Neural cell (in vitro differentiated cells): Measurements from ENCODE around the gene ADK. TPM values are rescaled to one million over a fixed set of nuclear protein-coding genes. Genes with fewer than 3 reads are reported as not detected.

ENCODE experiments used
- H2AFZ ChIP-seq: fragments of 200-600, 300-800 bp; sonication (generic), shearing (Covaris generic); 2 replicates; pipeline ENCODE4 v1.6.0; 2014; ENCODE audit warnings: low read depth, mild to moderate bottlenecking, antibody characterized with exemption, low read length, moderate library complexity
- H3F3A ChIP-seq: fragments of 200-600 bp; shearing (Covaris generic); 2 replicates; pipeline ENCODE4 v1.6.1; 2016; ENCODE audit warnings: mild to moderate bottlenecking, moderate library complexity, mixed read lengths, antibody characterized with exemption, low read length; ENCODE audit not compliant: insufficient read depth, poor library complexity, severe bottlenecking
- H3K27ac ChIP-seq: fragments of 200-600, 300-800 bp; sonication (generic), shearing (Covaris generic); 2 replicates; pipeline ENCODE4 v1.5.1; 2014; ENCODE audit warnings: mild to moderate bottlenecking, low read length, moderate library complexity
- H3K27me3 ChIP-seq: fragments of 300-800, 200-600 bp; sonication (generic), shearing (Covaris generic); 2 replicates; pipeline ENCODE4 v1.6.0; 2014; ENCODE audit warnings: mild to moderate bottlenecking, low read depth, low read length, moderate library complexity; ENCODE audit not compliant: insufficient read depth
- H3K36me3 ChIP-seq: fragments of 300-800, 200-600 bp; sonication (generic), shearing (Covaris generic); 2 replicates; pipeline ENCODE4 v1.5.1; 2014; ENCODE audit warnings: mild to moderate bottlenecking, antibody characterized with exemption, low read length, moderate library complexity; ENCODE audit not compliant: insufficient read depth
- H3K4me2 ChIP-seq: fragments of 300-800, 200-600 bp; sonication (generic), shearing (Covaris generic); 2 replicates; pipeline ENCODE4 v1.6.0; 2014; ENCODE audit warnings: mild to moderate bottlenecking, low read length
- H3K4me3 ChIP-seq: fragments of 300-800, 200-600 bp; sonication (generic), shearing (Covaris generic); 2 replicates; pipeline ENCODE4 v1.5.1; 2014; ENCODE audit warnings: mild to moderate bottlenecking, low read length, moderate library complexity
- H3K79me2 ChIP-seq: fragments of 200-600 bp; shearing (Covaris generic); replicated peaks from 2 replicates; pipeline ENCODE4 v1.6.0; 2014; ENCODE audit warnings: mild to moderate bottlenecking, low read length, moderate library complexity; ENCODE audit not compliant: insufficient read depth
- H3K9ac ChIP-seq: fragments of 300-800, 200-600 bp; sonication (generic), shearing (Covaris generic); 2 replicates; pipeline ENCODE4 v1.6.1; 2016; ENCODE audit warnings: mild to moderate bottlenecking, low read length, mixed read lengths
- H3K9me2 ChIP-seq: fragments of 200-600 bp; shearing (Covaris generic); 2 replicates; pipeline ENCODE4 v1.6.1; 2016; ENCODE audit warnings: mild to moderate bottlenecking, low read length, mixed read lengths; ENCODE audit not compliant: insufficient read depth
- H3K9me3 ChIP-seq: fragments of 200-600, 300-800 bp; sonication (generic), shearing (Covaris generic); 2 replicates; pipeline ENCODE4 v1.6.1; 2016; ENCODE audit warnings: mild to moderate bottlenecking, mixed run types, low read length, moderate library complexity, mixed read lengths
- H4K20me1 ChIP-seq: fragments of 200-600 bp; shearing (Covaris generic); 2 replicates; pipeline ENCODE4 v1.6.1; 2016; ENCODE audit warnings: mild to moderate bottlenecking, mixed run types; ENCODE audit not compliant: insufficient read depth
- EP300 ChIP-seq: fragments of 450-650 bp; conservative IDR thresholded peaks from 2 replicates; pipeline ENCODE4 v1.6.1; 2014; ENCODE audit warnings: antibody characterized with exemption, mild to moderate bottlenecking, moderate library complexity; ENCODE audit not compliant: poor library complexity, severe bottlenecking
- EZH2 ChIP-seq: fragments of 200-600, 300-800 bp; shearing (Covaris generic), sonication (generic); IDR thresholded peaks from 2 replicates; pipeline ENCODE4 v1.6.1; 2014; ENCODE audit warnings: antibody characterized with exemption, low read length, borderline replicate concordance, mild to moderate bottlenecking; ENCODE audit not compliant: insufficient read depth, poor library complexity, severe bottlenecking
- MXI1 ChIP-seq: fragments of 450-650 bp; conservative IDR thresholded peaks from 2 replicates; pipeline ENCODE4 v1.6.1; 2014; ENCODE audit warnings: antibody characterized with exemption, mild to moderate bottlenecking; ENCODE audit not compliant: poor library complexity, severe bottlenecking
- POLR2AphosphoS5 ChIP-seq: IDR thresholded peaks from 2 replicates; pipeline ENCODE4 v1.6.1; 2012
- RAD21 ChIP-seq: fragments of 450-650 bp; conservative IDR thresholded peaks from 2 replicates; pipeline ENCODE4 v1.6.1; 2014; ENCODE audit warnings: antibody characterized with exemption, mild to moderate bottlenecking, moderate library complexity
- SMC3 ChIP-seq: fragments of 450-650 bp; conservative IDR thresholded peaks from 2 replicates; pipeline ENCODE4 v1.6.1; 2014; ENCODE audit warnings: antibody characterized with exemption, mild to moderate bottlenecking, moderate library complexity; ENCODE audit not compliant: poor library complexity
- TAF1 ChIP-seq: IDR thresholded peaks from 2 replicates; pipeline ENCODE4 v1.6.1; 2012; ENCODE audit warnings: low read depth
- polyA plus RNA-seq: library from polyadenylated mRNA; depleted of rRNA; stranded (reverse); fragments of >200 nt; gene quantifications from 2 replicates; pipeline ENCODE4 v1.2.3, GENCODE V29; 2014
- TF ChIP-seq, protein P1 (sequence below): IDR thresholded peaks from 2 replicates; pipeline ENCODE4 v1.6.1; 2012; ENCODE audit warnings: borderline replicate concordance
- TF ChIP-seq, protein P2 (sequence below): fragments of 450-650 bp; IDR thresholded peaks from 2 replicates; pipeline ENCODE4 v1.5.1; 2014; ENCODE audit warnings: antibody characterized with exemption, mild to moderate bottlenecking, moderate library complexity; ENCODE audit not compliant: poor library complexity, severe bottlenecking

ADK gene
- polyA plus RNA-seq, 1 donor from 2014 or later = 19.5 TPM

DNA sequence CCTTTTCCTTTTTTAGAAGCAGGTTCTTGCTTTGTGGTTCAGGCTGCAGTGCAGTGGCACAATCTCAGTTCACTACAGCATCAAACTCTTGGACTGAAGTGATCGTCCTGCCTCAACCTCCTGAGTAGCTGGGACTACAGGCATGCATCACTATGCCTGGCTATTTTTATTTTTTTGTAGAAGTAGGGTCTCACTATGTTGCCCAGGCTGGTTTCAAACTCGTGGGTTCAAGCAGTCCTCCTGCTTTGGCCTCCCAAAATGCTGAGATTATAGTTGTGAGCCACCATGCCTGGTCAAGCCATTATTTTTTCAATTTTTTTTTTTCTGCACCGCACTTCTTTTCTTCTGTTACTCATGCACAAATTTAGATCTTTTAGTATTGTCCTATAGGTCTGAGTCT, 154.7 kb downstream of the ADK start:
- Histone ChIP-seq H3K4me2 (no peak overlapping the region), H3K27me3 (no peaks in the 10 kb centered on the region), H3F3A (no peaks in the 10 kb centered on the region), H3K27ac (no peak overlapping the region), H2AFZ (no peak overlapping the region), H3K9ac (no peak overlapping the region), H3K36me3 (no peaks in the 10 kb centered on the region), H3K9me2 (no peaks in the 10 kb centered on the region), H3K4me3 (no peak overlapping the region), H3K79me2 (no peaks in the 10 kb centered on the region), H4K20me1 (no peaks in the 10 kb centered on the region), H3K9me3 (no peaks in the 10 kb centered on the region)
- TF ChIP-seq RAD21 (no peak), MXI1 (no peak), EP300 (no peak), SMC3 (no peak), POLR2AphosphoS5 (no peak), TAF1 (no peak), EZH2 (no peak)
- TF ChIP-seq, protein P1, sequence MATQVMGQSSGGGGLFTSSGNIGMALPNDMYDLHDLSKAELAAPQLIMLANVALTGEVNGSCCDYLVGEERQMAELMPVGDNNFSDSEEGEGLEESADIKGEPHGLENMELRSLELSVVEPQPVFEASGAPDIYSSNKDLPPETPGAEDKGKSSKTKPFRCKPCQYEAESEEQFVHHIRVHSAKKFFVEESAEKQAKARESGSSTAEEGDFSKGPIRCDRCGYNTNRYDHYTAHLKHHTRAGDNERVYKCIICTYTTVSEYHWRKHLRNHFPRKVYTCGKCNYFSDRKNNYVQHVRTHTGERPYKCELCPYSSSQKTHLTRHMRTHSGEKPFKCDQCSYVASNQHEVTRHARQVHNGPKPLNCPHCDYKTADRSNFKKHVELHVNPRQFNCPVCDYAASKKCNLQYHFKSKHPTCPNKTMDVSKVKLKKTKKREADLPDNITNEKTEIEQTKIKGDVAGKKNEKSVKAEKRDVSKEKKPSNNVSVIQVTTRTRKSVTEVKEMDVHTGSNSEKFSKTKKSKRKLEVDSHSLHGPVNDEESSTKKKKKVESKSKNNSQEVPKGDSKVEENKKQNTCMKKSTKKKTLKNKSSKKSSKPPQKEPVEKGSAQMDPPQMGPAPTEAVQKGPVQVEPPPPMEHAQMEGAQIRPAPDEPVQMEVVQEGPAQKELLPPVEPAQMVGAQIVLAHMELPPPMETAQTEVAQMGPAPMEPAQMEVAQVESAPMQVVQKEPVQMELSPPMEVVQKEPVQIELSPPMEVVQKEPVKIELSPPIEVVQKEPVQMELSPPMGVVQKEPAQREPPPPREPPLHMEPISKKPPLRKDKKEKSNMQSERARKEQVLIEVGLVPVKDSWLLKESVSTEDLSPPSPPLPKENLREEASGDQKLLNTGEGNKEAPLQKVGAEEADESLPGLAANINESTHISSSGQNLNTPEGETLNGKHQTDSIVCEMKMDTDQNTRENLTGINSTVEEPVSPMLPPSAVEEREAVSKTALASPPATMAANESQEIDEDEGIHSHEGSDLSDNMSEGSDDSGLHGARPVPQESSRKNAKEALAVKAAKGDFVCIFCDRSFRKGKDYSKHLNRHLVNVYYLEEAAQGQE = no peak
- TF ChIP-seq, protein P2, sequence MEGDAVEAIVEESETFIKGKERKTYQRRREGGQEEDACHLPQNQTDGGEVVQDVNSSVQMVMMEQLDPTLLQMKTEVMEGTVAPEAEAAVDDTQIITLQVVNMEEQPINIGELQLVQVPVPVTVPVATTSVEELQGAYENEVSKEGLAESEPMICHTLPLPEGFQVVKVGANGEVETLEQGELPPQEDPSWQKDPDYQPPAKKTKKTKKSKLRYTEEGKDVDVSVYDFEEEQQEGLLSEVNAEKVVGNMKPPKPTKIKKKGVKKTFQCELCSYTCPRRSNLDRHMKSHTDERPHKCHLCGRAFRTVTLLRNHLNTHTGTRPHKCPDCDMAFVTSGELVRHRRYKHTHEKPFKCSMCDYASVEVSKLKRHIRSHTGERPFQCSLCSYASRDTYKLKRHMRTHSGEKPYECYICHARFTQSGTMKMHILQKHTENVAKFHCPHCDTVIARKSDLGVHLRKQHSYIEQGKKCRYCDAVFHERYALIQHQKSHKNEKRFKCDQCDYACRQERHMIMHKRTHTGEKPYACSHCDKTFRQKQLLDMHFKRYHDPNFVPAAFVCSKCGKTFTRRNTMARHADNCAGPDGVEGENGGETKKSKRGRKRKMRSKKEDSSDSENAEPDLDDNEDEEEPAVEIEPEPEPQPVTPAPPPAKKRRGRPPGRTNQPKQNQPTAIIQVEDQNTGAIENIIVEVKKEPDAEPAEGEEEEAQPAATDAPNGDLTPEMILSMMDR = no peak

DNA sequence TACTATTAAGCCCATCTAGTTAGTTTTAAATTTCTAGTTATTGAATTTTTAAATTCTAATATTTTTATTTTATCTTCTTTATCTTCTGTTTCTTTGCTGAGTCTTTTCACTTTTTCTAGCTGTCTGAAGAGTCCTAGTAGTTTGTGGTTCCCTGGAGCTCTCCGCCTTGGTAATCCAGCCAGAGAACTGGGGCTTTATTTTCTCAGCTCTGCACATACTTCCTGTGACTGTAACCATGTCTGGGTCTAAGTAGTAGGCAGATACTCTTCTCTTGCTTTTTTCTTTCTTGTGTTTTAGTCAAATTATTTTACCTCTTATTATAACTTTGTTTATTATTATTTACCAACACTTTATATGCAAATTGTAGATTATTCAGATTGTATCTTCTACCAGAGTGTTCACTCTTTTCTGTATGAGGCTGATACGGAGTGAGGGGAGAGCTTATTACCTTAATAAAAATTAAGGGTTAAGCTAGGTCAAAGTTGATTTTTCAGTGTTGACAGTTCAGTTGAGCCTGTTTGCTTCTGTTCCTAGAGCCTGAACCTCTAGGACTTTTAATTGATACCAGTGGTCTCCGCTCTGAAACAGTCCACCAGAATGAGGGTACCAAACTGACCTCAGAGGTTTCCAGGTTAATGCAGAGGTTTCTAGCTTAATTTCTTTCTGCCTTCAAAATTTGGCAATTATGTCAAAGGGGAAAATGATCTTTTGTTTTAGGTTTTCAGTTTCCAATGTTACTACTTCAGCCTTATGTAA, 155.4 kb downstream of the ADK start:
- Histone ChIP-seq H3K9me3 (no peaks in the 10 kb centered on the region), H3K9me2 (no peaks in the 10 kb centered on the region), H3K9ac (no peak overlapping the region), H3K79me2 (no peaks in the 10 kb centered on the region), H2AFZ (no peak overlapping the region), H4K20me1 (no peaks in the 10 kb centered on the region), H3K4me2 (no peak overlapping the region), H3F3A (no peaks in the 10 kb centered on the region), H3K36me3 (no peaks in the 10 kb centered on the region), H3K4me3 (no peak overlapping the region), H3K27me3 (no peaks in the 10 kb centered on the region), H3K27ac (no peak overlapping the region)
- TF ChIP-seq EZH2 (no peak), POLR2AphosphoS5 (no peak), MXI1 (no peak), RAD21 (no peak), SMC3 (no peak), TAF1 (no peak), EP300 (no peak)
- TF ChIP-seq, protein P1 = no peak
- TF ChIP-seq, protein P2 = no peak
